SK-N-SH (cell line): Measurements from ENCODE around the gene C7orf25. TPM values are rescaled to one million over a fixed set of nuclear protein-coding genes. Genes with fewer than 3 reads are reported as not detected.

ENCODE experiments used
- CTCF ChIA-PET: fragments of 300-600, 350-600 bp; formaldehyde crosslinking; extraction: SDS; loops from one replicate; lab custom pipeline; 2021; lab: Yijun Ruan, JAX
- POLR2A ChIA-PET: fragments of 350-600 bp; sonication (Branson Sonifier 250); formaldehyde crosslinking; extraction: SDS; loops from one replicate; lab custom pipeline; 2020; ENCODE audit warnings: antibody characterized with exemption, inconsistent platforms; lab: Yijun Ruan, JAX
- DNase-seq: peaks from one replicate; pipeline ENCODE4 v3.0.0; 2012
- H2AFZ ChIP-seq: fragments of 200-600 bp; sonication (generic); 2 replicates; pipeline ENCODE4 v1.8.1; 2016; ENCODE audit warnings: antibody characterized with exemption, mild to moderate bottlenecking, low read depth
- H3F3A ChIP-seq: fragments of 200-600 bp; sonication (generic); replicated peaks from 2 replicates; pipeline ENCODE3; 2016; ENCODE audit warnings: antibody characterized with exemption, mild to moderate bottlenecking; ENCODE audit not compliant: insufficient read depth
- H3K27ac ChIP-seq, 2 experiments: fragments of 200-500 bp in 1 of 2; fragments of 200-600 bp in 1 of 2; sonication (Bioruptor generic) in 1 of 2; sonication (generic), shearing (Covaris generic) in 1 of 2; 2 replicates each; pipeline versions ENCODE4 v1.5.1 to v1.6.1; 2014 to 2016; ENCODE audit warnings: low read depth in 2 of 2, inconsistent platforms in 1 of 2, low read length in 1 of 2, mild to moderate bottlenecking in 1 of 2, mixed read lengths in 1 of 2
- H3K27me3 ChIP-seq: fragments of 200-600 bp; sonication (generic), shearing (Covaris generic); 2 replicates; pipeline ENCODE4 v1.6.1; 2016; ENCODE audit warnings: mixed run types; ENCODE audit not compliant: insufficient read depth
- H3K36me3 ChIP-seq, 2 experiments: fragments of 200-500 bp in 1 of 2; fragments of 200-600 bp in 1 of 2; sonication (Bioruptor generic) in 1 of 2; sonication (generic) in 1 of 2; replicated peaks in 1 of 2; 2 replicates each; pipeline versions ENCODE3 to v1.5.1; 2014 to 2016; ENCODE audit warnings: low read length in 1 of 2, mild to moderate bottlenecking in 1 of 2; ENCODE audit not compliant: insufficient read depth in 2 of 2, control insufficient read depth in 1 of 2
- H3K4me1 ChIP-seq, 2 experiments: fragments of 200-500 bp in 1 of 2; fragments of 200-600 bp in 1 of 2; sonication (Bioruptor generic) in 1 of 2; sonication (generic), shearing (Covaris generic) in 1 of 2; 2 replicates each; pipeline versions ENCODE4 v1.5.1 to v1.6.1; 2014 to 2016; ENCODE audit warnings: low read depth in 1 of 2, low read length in 1 of 2, mixed run types in 1 of 2; ENCODE audit not compliant: insufficient read depth in 2 of 2, control insufficient read depth in 1 of 2
- H3K4me2 ChIP-seq: fragments of 200-600 bp; sonication (generic), shearing (Covaris generic); 2 replicates; pipeline ENCODE4 v1.6.1; 2017; ENCODE audit warnings: mixed run types
- H3K4me3 ChIP-seq, 2 experiments: fragments of 200-500 bp in 1 of 2; fragments of 200-600 bp in 1 of 2; sonication (Bioruptor generic) in 1 of 2; sonication (generic), shearing (Covaris generic) in 1 of 2; 2 replicates each; pipeline versions ENCODE4 v1.5.1 to v1.8.1; 2014 to 2016; ENCODE audit warnings: low read depth in 2 of 2, inconsistent platforms in 1 of 2, low read length in 1 of 2, mild to moderate bottlenecking in 1 of 2, mixed read lengths in 1 of 2, moderate library complexity in 1 of 2
- H3K79me2 ChIP-seq: fragments of 200-600 bp; sonication (generic); 2 replicates; pipeline ENCODE4 v1.8.1; 2017; ENCODE audit warnings: mild to moderate bottlenecking; ENCODE audit not compliant: insufficient read depth
- H3K9ac ChIP-seq: fragments of 200-600 bp; sonication (generic); 2 replicates; pipeline ENCODE4 v1.6.1; 2017; ENCODE audit warnings: mixed run types
- H3K9me2 ChIP-seq: fragments of 200-600 bp; sonication (generic); 2 replicates; pipeline ENCODE4 v1.6.1; 2017; ENCODE audit warnings: mixed run types
- H3K9me3 ChIP-seq: fragments of 200-600 bp; sonication (generic); 2 replicates; pipeline ENCODE4 v1.6.1; 2017; ENCODE audit warnings: mixed run types, mild to moderate bottlenecking, moderate library complexity
- H4K20me1 ChIP-seq: fragments of 200-600 bp; sonication (generic); 2 replicates; pipeline ENCODE4 v1.6.1; 2017; ENCODE audit warnings: mild to moderate bottlenecking, mixed run types; ENCODE audit not compliant: insufficient read depth
- EP300 ChIP-seq, 2 experiments: IDR thresholded peaks; 2 replicates each; pipeline versions ENCODE4 v1.4.0 to v1.6.1; 2012; ENCODE audit warnings: borderline replicate concordance in 1 of 2, low read depth in 1 of 2, low read length in 1 of 2
- EZH2phosphoT487 ChIP-seq: fragments of 200-600 bp; sonication (generic); IDR thresholded peaks from 2 replicates; pipeline ENCODE4 v1.6.1; 2017; ENCODE audit warnings: low read depth, mixed run types, mild to moderate bottlenecking, antibody characterized with exemption, moderate library complexity, borderline replicate concordance
- FOSL2 ChIP-seq: IDR thresholded peaks from 2 replicates; pipeline ENCODE4 v1.4.0; 2012; ENCODE audit warnings: low read depth, mild to moderate bottlenecking, moderate library complexity, borderline replicate concordance
- IRF3 ChIP-seq: fragments of 150-350 bp; IDR thresholded peaks from 2 replicates; pipeline ENCODE4 v1.6.1; 2016; ENCODE audit warnings: mild to moderate bottlenecking, low read depth, low read length
- NFIC ChIP-seq: IDR thresholded peaks from 2 replicates; pipeline ENCODE4 v1.4.0; 2012; ENCODE audit warnings: borderline replicate concordance
- POLR2AphosphoS5 ChIP-seq: IDR thresholded peaks from 2 replicates; pipeline ENCODE4 v1.6.1; 2012; ENCODE audit warnings: low read depth, low read length
- RCOR1 ChIP-seq: fragments of 150-350 bp; IDR thresholded peaks from 2 replicates; pipeline ENCODE4 v1.6.1; 2017; ENCODE audit warnings: antibody characterized with exemption, low read length
- REST ChIP-seq: IDR thresholded peaks from 2 replicates; pipeline ENCODE4 v1.6.1; 2012; ENCODE audit warnings: mild to moderate bottlenecking, low read depth, low read length, moderate library complexity
- SMC3 ChIP-seq: IDR thresholded peaks from 2 replicates; pipeline ENCODE4 v1.6.1; 2012; ENCODE audit warnings: low read depth, low read length, improper control_type of control experiment
- TCF12 ChIP-seq: IDR thresholded peaks from 2 replicates; pipeline ENCODE4 v1.4.0; 2012
- USF2 ChIP-seq: fragments of 150-350 bp; IDR thresholded peaks from 2 replicates; pipeline ENCODE4 v1.6.1; 2017; ENCODE audit warnings: antibody characterized with exemption, low read length, low read depth, borderline replicate concordance
- YY1 ChIP-seq: IDR thresholded peaks from 2 replicates; pipeline ENCODE4 v1.4.0; 2012; ENCODE audit warnings: low read depth, mild to moderate bottlenecking
- ZBTB33 ChIP-seq: IDR thresholded peaks from 2 replicates; pipeline ENCODE4 v1.4.0; 2012; ENCODE audit warnings: low read depth, borderline replicate concordance
- WGBS: methylation state at CpG from one replicate; pipeline ENCODE4 v1.1.6; 2017; ENCODE audit warnings: low lambda C conversion rate; 5-methylcytosine and 5-hydroxymethylcytosine counted together
- polyA plus RNA-seq, 3 experiments: library from polyadenylated mRNA; depleted of rRNA; stranded (reverse); fragments of >200 nt; gene quantifications; 2 replicates each; pipeline ENCODE4 v1.2.3, GENCODE V29; 2012
- TF ChIP-seq, protein P1 (sequence below): fragments of 200-600 bp; sonication (generic); IDR thresholded peaks from 2 replicates; pipeline ENCODE4 v1.6.1; 2017; ENCODE audit warnings: antibody characterized with exemption, mild to moderate bottlenecking, moderate library complexity

Gene C7orf25
- polyA plus RNA-seq, 1 of the 3 experiments (the other 2 are of a cell fraction): 6.1 TPM

DNA sequence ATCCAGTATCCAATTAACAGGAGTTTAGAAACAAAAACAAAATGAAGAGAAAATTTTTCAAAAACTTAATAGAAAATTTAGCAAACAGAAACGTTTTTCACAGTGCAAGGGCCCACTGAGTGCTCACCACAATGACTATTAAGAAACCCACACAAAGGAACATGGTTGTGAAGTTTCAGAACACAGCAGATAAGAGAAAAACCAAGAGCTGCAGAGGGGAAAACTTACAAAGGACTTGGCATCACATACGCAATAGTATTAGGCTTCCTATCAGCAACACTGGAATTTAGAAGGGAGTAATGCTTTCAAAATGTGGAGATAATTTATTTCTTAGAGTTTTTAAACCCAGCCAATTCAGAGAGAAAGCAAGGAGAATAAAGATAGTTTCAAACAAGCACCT, 1.7 kb upstream of the C7orf25 start (continued):
- TF ChIP-seq REST (no peak), YY1 (no peak), EP300 (IDR thresholded peaks at IDR 0.05; ENCODE audit: borderline replicate concordance in 1 of 2, low read depth in 1 of 2, low read length in 1 of 2) (no peak), ZBTB33 (no peak), USF2 (no peak), TCF12 (no peak), SMC3 (no peak)
- TF ChIP-seq, all 33 proteins: peak for 0

DNA sequence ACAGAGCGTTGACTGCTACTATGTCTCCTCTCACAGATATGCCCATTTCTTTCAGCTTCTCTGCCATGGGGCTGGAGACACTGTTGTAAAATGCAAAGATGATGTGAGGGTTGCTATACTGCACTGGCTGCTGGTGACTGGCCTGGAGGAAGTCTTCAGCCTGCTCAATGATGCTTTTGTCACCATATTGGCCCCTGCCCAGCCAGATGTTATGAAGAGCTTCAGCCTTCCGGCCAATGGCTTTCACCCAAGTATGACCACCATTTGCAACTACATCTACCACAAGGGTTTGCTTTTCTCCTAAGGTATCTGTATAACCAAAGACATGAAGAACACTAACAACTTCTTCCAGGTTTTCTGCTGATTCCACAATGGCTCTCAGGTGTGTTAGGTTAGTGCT, 1.6 kb downstream of the C7orf25 start:
- Histone ChIP-seq H3K9me2 (no peaks in the 10 kb centered on the region), H3K9me3 (no peaks in the 10 kb centered on the region), H3F3A (peaks cover 23% of the 10 kb centered on the region), H2AFZ (no peak overlapping the region), H3K9ac (no peak overlapping the region), H3K4me2 (no peak overlapping the region), H3K27me3 (no peaks in the 10 kb centered on the region), H3K79me2 (peaks cover 19% of the 10 kb centered on the region; the same call in 1 of the 2 replicates), H3K36me3 (peaks cover 3 to 13% of the 10 kb centered on the region in 2 experiments), H3K27ac (no peak overlapping the region), H3K4me1 (peaks cover 0 to 16% of the 10 kb centered on the region in 2 experiments; a peak in 2 of 4 replicates), H4K20me1 (no peaks in the 10 kb centered on the region), H3K4me3 (no peak overlapping the region; a peak in 1 of 4 replicates)
- no peak for DNase-seq
- 100% methylated on average over 2 of the region's 2 CpGs for WGBS
- POLR2A ChIA-PET: interaction anchor here (0.9 kb wide), 1 partner anchor 22 kb away, joined by 3 read pairs; the partner anchor contains the start of genes MRPL32 and PSMA2
- CTCF ChIA-PET: interaction anchor here (0.7 to 1.6 kb wide), 5 partner anchors 22 to 970 kb away, joined by 3 to 5 read pairs (median 3); no protein-coding TSS in a partner anchor
- TF ChIP-seq IRF3 (no peak), FOSL2 (no peak), NFIC (no peak), USF2 (no peak), RCOR1 (no peak), POLR2AphosphoS5 (no peak), REST (no peak), EZH2phosphoT487 (no peak)
- TF ChIP-seq, protein P1, sequence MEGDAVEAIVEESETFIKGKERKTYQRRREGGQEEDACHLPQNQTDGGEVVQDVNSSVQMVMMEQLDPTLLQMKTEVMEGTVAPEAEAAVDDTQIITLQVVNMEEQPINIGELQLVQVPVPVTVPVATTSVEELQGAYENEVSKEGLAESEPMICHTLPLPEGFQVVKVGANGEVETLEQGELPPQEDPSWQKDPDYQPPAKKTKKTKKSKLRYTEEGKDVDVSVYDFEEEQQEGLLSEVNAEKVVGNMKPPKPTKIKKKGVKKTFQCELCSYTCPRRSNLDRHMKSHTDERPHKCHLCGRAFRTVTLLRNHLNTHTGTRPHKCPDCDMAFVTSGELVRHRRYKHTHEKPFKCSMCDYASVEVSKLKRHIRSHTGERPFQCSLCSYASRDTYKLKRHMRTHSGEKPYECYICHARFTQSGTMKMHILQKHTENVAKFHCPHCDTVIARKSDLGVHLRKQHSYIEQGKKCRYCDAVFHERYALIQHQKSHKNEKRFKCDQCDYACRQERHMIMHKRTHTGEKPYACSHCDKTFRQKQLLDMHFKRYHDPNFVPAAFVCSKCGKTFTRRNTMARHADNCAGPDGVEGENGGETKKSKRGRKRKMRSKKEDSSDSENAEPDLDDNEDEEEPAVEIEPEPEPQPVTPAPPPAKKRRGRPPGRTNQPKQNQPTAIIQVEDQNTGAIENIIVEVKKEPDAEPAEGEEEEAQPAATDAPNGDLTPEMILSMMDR: no peak
